RWPE2 (cell line): Measurements from ENCODE around the gene SLX4.

Experiments used
- ATAC-seq: fragments of 200-7000 bp; cut with Tn5 transposase; 3 replicates; pipeline ENCODE4 v1.9.1; 2021; ENCODE audit warnings: low read depth
- DNase-seq: peaks from one replicate; pipeline ENCODE4 v3.0.0-alpha.2; 2020; ENCODE audit warnings: low spot score
- H3K27ac ChIP-seq: fragments of 450-650 bp; 2 replicates; pipeline ENCODE4 v1.5.1; 2017; ENCODE audit warnings: mild to moderate bottlenecking; ENCODE audit not compliant: poor library complexity, severe bottlenecking
- H3K27me3 ChIP-seq: fragments of 250-450 bp; sonication (Bioruptor Pico); 2 replicates; pipeline ENCODE4 v1.5.1; 2021; ENCODE audit warnings: mild to moderate bottlenecking, moderate library complexity; ENCODE audit not compliant: insufficient read depth, poor library complexity, severe bottlenecking
- H3K36me3 ChIP-seq: fragments of 250-450 bp; sonication (Bioruptor Pico); 2 replicates; pipeline ENCODE4 v1.5.1; 2020; ENCODE audit warnings: low read depth, mild to moderate bottlenecking, moderate library complexity
- H3K4me1 ChIP-seq: fragments of 250-450 bp; sonication (Bioruptor Pico); 2 replicates; pipeline ENCODE4 v1.5.1; 2021; ENCODE audit warnings: mild to moderate bottlenecking, moderate library complexity; ENCODE audit not compliant: insufficient read depth, poor library complexity, severe bottlenecking
- H3K4me3 ChIP-seq: fragments of 250-450 bp; sonication (Bioruptor Pico); 2 replicates; pipeline ENCODE4 v1.5.1; 2021; ENCODE audit warnings: mild to moderate bottlenecking, moderate library complexity; ENCODE audit not compliant: severe bottlenecking
- H3K9me3 ChIP-seq: fragments of 250-450 bp; sonication (Bioruptor Pico); 2 replicates; pipeline ENCODE4 v1.5.1; 2021; ENCODE audit warnings: mild to moderate bottlenecking, moderate library complexity; ENCODE audit not compliant: severe bottlenecking
- CTCF ChIP-seq: fragments of 450-650 bp; IDR thresholded peaks from one replicate; pipeline ENCODE4 v1.5.1; 2017; ENCODE audit warnings: mild to moderate bottlenecking, moderate library complexity; ENCODE audit not compliant: poor library complexity, severe bottlenecking

Gene SLX4

DNA sequence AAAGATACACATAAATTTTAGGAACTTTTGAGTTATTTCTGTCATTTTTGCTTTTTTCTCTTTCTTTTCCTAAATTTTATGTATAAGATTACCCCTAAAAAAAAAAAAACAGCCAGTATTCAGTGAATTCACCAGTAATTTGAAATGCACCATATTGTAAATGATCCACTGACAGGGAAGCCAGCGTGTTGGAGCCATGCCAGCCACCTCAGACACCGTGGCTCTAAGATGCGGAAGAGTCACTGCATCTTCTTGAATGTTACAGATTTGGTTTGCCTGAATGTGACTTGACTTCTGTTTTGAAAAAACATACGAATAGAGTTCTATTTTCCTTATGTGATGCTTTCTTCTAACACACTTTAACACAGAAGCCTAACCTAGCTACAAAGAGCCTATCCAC, 73.2 kb downstream of the SLX4 start:
- Histone ChIP-seq H3K9me3 (no peaks in the 10 kb centered on the region), H3K27ac (no peak overlapping the region), H3K4me3 (no peak overlapping the region), H3K36me3 (peaks cover 12% of the 10 kb centered on the region), H3K27me3 (no peaks in the 10 kb centered on the region), H3K4me1 (no peaks in the 10 kb centered on the region)
- no peak for ATAC-seq
- no peak for TF ChIP-seq CTCF
- no peak for DNase-seq

DNA sequence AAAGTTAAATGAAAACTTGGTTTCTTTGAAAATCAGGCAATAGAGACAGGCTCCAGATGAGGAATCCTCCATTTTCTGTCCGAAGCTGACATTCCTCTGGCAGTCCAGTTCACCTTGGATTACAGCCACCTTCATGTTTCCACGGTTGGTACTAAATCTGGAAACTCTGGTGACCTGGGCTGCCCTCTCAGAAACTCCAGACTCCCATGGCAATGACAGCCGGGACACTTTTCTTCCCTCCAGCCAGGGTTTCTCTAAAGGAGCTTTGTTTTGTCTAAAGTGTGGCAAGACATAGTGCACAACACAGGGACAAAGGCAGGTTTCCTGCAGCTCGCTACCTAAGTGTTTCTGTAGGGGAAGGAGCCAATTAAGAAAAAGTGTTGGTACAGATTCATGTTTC, 74.6 kb downstream of the SLX4 start:
- TF ChIP-seq CTCF, result no peak
- no peak for ATAC-seq
- H3K4me3 ChIP-seq, result no peak overlapping the region
- DNase-seq, result no peak
- peaks cover 15% of the 10 kb centered on the region for H3K36me3 ChIP-seq
- no peak overlapping the region for H3K27ac ChIP-seq
- H3K4me1 ChIP-seq, result no peaks in the 10 kb centered on the region
- no peaks in the 10 kb centered on the region for H3K27me3 ChIP-seq
- no peaks in the 10 kb centered on the region for H3K9me3 ChIP-seq

- DNase-seq (no peak), ATAC-seq (no peak)
- Histone ChIP-seq H3K9me3 (no peaks in the 10 kb centered on the region), H3K4me1 (no peaks in the 10 kb centered on the region), H3K27ac (no peak overlapping the region), H3K36me3 (peaks cover 15% of the 10 kb centered on the region), H3K27me3 (no peaks in the 10 kb centered on the region), H3K4me3 (no peak overlapping the region)
- no peak for TF ChIP-seq CTCF
Measured at GRCh38 chr16:3536271-3536731, 75.1 kb downstream of the SLX4 start.

DNA sequence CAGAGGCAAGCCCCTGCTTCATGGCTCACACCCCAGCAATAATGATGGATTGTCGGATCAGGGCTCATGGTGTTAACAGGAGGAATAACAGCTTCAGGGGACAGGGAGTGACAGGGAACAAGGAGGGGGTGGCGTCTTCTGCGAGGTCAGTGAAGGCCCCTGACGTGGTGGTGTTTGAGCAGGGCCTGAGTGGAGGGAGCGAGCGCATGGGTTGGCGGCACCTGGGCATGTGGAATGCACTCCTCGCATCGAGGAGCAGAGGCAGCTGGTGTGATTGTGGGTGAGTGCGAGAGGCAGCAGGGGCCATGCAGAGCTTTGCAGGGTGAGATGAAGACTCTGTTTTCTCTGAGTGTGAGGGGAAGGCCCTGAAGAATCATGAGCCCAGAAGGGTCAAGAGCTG, 77.3 kb downstream of the SLX4 start:
- peaks cover 22% of the 10 kb centered on the region for H3K36me3 ChIP-seq
- H3K4me1 ChIP-seq, result no peaks in the 10 kb centered on the region
- H3K4me3 ChIP-seq, result no peak overlapping the region
- TF ChIP-seq CTCF, result no peak
- no peaks in the 10 kb centered on the region for H3K9me3 ChIP-seq
- no peak overlapping the region for H3K27ac ChIP-seq
- no peaks in the 10 kb centered on the region for H3K27me3 ChIP-seq
- DNase-seq (no peak), ATAC-seq (no peak)

DNA sequence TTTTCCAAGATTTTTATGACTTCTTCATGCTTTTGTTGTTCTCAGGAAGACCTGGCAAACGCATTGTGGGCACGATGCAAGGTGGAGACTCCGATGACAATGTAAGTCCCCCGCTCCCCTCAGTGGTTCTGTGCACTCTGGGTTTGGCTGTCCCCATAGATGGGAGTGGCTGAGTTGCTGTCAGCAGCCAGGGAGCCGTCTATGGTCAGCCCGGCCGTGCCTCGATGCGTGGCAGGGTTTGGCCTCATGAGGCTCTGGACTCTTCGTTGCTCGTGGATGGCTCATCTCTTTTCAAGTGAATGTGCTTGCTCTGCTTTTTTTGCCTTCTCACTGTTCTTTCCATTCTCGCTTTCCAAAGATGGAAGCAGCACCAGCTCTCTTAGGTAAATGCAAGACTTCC, 78.7 kb downstream of the SLX4 start:
- H3K9me3 ChIP-seq, result no peaks in the 10 kb centered on the region
- no peak for TF ChIP-seq CTCF
- ATAC-seq (no peak), DNase-seq (no peak)
- H3K4me3 ChIP-seq, result no peak overlapping the region
- no peak overlapping the region for H3K27ac ChIP-seq
- no peaks in the 10 kb centered on the region for H3K4me1 ChIP-seq
- peaks cover 29% of the 10 kb centered on the region for H3K36me3 ChIP-seq
- no peaks in the 10 kb centered on the region for H3K27me3 ChIP-seq
